ENCODE results near the gene NDEL1. TPM values are rescaled to one million over a fixed set of nuclear protein-coding genes. Genes with fewer than 3 reads are reported as not detected.
"Not testable (repeated sequence)": the region's sequence is repeated elsewhere in the genome, so short reads cannot be mapped to it uniquely, and the experiment has no call there.

Gene NDEL1
- total RNA-seq = 25.5 TPM
- long read RNA-seq, transcript NDEL1-203 (10 exons, 1,858 nt) = major isoform, 5 of 12 reads
- long read RNA-seq, partial matches to known transcripts = 2 of 12 reads
- long read RNA-seq, other reads (novel, unspliced or antisense) = 2 of 12 reads

GRCh38 chr17:8435245-8436168 is at the start of gene NDEL1:
Gene NDEL1 (plus strand): TSS chr17:8435884. CDS start chr17:8444272, 8,388 bp downstream.
- peak; percentile 97 for ATAC-seq
- intact Hi-C loops (cut with micrococcal nuclease) = no loop called here
- DNase-seq = peak; percentile 100

DNA sequence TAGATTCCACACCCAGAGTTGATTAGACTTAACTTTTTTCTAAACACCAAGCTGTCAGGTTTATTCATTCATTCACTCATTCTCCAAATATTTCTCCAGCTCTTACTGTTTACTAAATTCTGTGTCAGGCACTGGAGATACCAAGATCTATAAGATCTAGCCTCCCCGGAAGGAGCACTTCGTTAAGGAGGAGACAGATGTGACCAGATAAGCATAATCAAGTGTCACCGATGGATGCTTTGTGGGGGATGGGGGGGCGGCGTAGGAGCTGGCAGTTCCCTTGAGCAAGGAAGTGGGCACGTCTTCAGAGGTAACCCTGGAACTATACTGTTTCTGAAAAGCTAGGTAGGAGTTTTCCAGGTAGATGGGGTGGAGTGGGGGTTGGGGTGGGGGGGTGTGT is 48.8 kb upstream of the NDEL1 start:
- intact Hi-C loops (cut with micrococcal nuclease) = no loop called here
- DNase-seq (no peak), ATAC-seq (no peak)

GRCh38 chr17:8387914-8388651 is 47.6 kb upstream of the NDEL1 start:
- no peak for ATAC-seq
- intact Hi-C loops (cut with micrococcal nuclease) = no loop called here
- DNase-seq = no peak

GRCh38 chr17:8391711-8392110 is 44.0 kb upstream of the NDEL1 start:
- no peak for DNase-seq
- intact Hi-C loops (cut with micrococcal nuclease) = no loop called here
- no peak for ATAC-seq

GRCh38 chr17:8392274-8392673 is 43.4 kb upstream of the NDEL1 start:
- intact Hi-C loops (cut with micrococcal nuclease) = no loop called here
- DNase-seq (no peak), ATAC-seq (no peak)

- intact Hi-C loops (cut with micrococcal nuclease) = no loop called here
- ATAC-seq (no peak), DNase-seq (no peak)
These were observed 42.8 kb upstream of the NDEL1 start for GRCh38 chr17:8392674-8393469.

DNA sequence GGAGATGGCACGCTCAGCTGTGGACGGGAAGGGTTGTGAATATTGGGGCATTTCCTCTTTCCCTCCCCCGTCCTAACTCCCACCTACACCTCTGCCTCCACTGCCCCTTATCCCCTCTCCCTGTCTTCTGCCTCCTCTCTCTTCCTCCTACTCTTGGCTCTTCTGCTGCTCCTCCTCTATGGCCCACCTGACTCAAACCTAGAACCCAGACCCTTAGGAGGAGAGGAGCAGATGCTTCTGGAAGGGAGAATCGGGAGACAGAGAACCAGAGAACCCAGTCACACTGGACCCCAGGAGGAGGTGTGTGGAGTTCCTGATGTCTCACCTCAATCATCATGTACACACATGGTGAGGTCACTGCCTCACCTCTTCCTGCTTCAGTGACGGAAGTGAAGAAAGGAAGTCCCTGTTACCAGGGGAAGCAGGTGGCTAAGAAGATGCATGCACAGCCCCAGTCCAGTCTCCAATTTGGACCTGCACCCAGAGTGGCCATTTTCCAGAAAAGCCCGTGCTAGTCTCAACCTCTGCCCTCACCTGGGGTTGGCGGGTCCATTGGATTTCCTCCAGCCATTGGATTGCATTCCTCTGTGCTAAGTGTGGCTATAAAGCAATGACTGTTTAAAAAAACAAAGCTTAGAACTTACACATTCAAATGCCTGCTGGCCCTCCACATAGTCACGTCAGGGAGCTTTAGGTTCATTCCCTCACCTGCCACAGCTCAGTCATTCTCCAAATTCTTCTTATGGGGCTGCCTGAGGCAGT is 42.0 kb upstream of the NDEL1 start:
- intact Hi-C loops (cut with micrococcal nuclease) = no loop called here
- DNase-seq (no peak), ATAC-seq (no peak)

GRCh38 chr17:8394497-8394896 is 41.2 kb upstream of the NDEL1 start:
- ATAC-seq; intact Hi-C loops (cut with micrococcal nuclease); DNase-seq: not testable (repeated sequence)

DNA sequence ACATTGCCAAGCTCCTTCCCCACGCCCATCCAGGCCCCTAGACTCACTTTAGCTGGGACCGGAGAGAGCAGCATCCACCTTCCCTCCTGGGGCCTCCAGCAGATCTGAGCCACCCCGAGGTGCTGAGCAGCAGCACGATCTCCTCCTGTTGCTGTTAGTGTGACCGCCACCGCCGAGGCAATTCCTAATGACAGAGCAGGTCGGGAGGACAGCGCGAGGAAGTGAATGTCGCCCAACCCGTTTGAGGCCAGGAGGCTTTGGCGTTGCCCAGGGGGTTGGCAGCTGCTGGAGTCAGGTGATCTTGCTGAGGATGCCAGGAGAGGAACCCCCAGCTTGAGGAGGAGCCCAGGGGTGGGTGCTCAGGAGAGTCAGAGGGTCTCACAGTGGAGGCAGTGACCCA is 38.0 kb upstream of the NDEL1 start, which contains the start of gene RNF222:
Gene RNF222 (minus strand): TSS at position 192 of the 400 bp plus-strand sequence. CDS start 4,366 bp downstream, outside the sequence.
- no peak for ATAC-seq
- intact Hi-C loops (cut with micrococcal nuclease) = no loop called here
- DNase-seq = no peak

DNA sequence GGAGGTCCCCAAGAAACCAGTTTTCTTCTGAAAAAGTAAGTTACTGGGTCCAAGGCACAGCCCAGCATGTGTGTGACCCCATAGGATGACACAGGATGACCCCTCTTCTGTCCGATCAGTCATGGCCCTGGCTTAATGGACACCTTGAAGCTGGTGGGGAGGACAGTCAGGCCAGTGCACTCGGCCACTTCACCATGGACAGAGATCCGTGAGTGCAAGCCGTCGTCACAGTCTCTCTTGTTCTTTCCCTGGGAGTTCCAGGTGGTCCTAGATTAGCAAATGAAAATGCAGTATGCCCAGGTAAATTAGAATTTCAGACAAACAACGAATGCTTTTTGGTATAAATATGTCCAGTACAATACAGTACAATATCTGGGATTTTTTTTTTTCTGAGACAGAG is 36.7 kb upstream of the NDEL1 start:
- ATAC-seq (no peak), DNase-seq (no peak)
- intact Hi-C loops (cut with micrococcal nuclease) = no loop called here

GRCh38 chr17:8401107-8401506 is 34.6 kb upstream of the NDEL1 start:
- no peak for ATAC-seq
- no peak for DNase-seq
- intact Hi-C loops (cut with micrococcal nuclease) = no loop called here

- no peak for ATAC-seq
- no peak for DNase-seq
- intact Hi-C loops (cut with micrococcal nuclease) = no loop called here
These were observed 32.7 kb upstream of the NDEL1 start for GRCh38 chr17:8402921-8403536.

- intact Hi-C loops (cut with micrococcal nuclease) = no loop called here
- DNase-seq (no peak), ATAC-seq (no peak)
These were observed 30.1 kb upstream of the NDEL1 start for GRCh38 chr17:8405499-8406016.

DNA sequence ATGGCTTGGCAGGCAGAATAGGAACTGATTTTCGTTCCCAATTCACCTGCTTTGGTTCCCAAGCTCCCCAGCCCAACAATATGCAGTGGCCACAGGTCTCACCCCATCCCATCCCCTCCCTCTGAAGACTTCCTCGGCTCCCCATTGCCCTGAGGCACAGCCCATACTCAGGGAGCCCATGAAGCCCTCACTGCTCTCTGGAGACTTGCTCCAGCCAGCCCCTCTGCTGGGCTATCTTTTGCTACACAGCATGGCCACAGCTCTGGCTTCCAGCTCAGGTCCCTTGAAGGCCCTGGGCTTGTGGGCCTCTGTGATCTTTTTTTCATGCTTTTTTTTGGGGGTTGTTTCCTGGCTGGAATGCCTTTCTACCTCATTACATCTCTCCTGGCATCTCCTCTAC is 29.5 kb upstream of the NDEL1 start:
- DNase-seq (no peak), ATAC-seq (no peak)
- intact Hi-C loops (cut with micrococcal nuclease) = no loop called here

DNA sequence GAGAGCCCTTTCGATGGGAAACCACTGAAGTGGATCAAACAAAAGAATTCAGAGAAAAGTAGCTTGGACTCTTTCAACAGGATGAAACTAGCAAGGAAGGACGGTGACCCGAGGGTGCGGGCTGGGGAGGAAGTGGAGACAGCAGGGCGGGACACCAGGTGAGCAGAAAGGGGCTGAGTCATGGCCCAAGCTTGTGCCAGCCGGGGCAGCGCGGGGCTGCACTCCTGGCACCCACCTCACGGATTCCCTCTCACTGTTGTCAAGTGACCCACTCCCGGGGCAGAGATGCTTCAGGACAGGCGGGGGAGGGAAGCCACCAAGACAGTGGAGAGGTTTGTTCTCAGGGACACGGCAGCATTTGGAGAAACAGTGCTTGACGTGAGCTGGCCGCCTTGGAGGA is 27.3 kb upstream of the NDEL1 start:
- intact Hi-C loops (cut with micrococcal nuclease) = no loop called here
- DNase-seq = no peak
- ATAC-seq = no peak

- intact Hi-C loops (cut with micrococcal nuclease) = loop anchor here (10.0 kb wide), 2 partner anchors 375 to 485 kb away; no protein-coding TSS in a partner anchor
- peak; percentile 97 for ATAC-seq
- DNase-seq = peak; percentile 90
These were observed 25.5 kb upstream of the NDEL1 start for GRCh38 chr17:8409966-8410882.

DNA sequence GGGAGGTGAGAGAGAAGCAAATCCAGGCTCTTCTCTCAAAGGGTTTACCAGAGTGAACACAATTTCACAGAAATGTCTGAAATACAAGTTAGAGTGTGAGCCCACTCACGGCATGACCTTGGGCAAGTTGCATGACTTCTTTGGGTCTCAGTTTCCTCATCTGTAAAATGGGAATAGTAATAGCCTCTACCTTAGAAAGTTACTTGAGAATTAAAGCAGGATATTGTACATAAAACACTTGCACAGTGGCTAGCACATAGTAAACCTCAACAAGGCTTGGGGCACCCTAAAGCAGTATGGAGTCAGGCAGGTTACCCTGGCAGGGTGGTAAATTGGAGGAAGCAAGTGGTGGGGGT is 24.8 kb upstream of the NDEL1 start:
- DNase-seq (no peak), ATAC-seq (no peak)
- intact Hi-C loops (cut with micrococcal nuclease) = loop anchor here (10.0 kb wide), 2 partner anchors 374 to 484 kb away; no protein-coding TSS in a partner anchor
